Measurements from ENCODE around the gene EYS.
"Not testable (repeated sequence)": the region's sequence is repeated elsewhere in the genome, so short reads cannot be mapped to it uniquely, and the experiment has no call there.

The EYS gene

DNA sequence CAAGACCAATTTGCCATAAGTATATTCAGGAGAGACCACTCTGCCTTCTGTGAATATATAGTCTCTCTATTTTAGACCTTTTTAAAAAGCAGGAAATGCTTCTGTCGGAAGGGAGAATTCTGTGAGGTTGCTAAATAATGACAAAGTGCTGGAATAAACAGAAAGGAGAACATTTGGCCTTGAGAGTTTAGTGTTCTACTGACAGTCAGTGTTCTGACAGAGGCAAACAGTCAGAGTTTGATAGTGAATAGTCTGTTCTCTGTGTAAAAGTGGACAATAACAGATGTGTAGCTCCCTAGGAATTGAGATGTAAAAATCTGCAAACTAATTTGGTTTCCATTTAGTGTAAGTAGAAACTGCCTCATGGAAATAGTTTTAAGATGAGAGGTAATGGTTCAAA lies 1850.8 kb downstream of the EYS start:
- no peak for TF ChIP-seq POLR2A (IDR thresholded peaks at IDR 0.05; ENCODE audit: extremely low read depth, insufficient read length)
- TF ChIP-seq, protein P1, sequence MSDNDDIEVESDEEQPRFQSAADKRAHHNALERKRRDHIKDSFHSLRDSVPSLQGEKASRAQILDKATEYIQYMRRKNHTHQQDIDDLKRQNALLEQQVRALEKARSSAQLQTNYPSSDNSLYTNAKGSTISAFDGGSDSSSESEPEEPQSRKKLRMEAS (IDR thresholded peaks at IDR 0.05; ENCODE audit: low read depth, low read length), result no peak
- TF ChIP-seq, protein P2, sequence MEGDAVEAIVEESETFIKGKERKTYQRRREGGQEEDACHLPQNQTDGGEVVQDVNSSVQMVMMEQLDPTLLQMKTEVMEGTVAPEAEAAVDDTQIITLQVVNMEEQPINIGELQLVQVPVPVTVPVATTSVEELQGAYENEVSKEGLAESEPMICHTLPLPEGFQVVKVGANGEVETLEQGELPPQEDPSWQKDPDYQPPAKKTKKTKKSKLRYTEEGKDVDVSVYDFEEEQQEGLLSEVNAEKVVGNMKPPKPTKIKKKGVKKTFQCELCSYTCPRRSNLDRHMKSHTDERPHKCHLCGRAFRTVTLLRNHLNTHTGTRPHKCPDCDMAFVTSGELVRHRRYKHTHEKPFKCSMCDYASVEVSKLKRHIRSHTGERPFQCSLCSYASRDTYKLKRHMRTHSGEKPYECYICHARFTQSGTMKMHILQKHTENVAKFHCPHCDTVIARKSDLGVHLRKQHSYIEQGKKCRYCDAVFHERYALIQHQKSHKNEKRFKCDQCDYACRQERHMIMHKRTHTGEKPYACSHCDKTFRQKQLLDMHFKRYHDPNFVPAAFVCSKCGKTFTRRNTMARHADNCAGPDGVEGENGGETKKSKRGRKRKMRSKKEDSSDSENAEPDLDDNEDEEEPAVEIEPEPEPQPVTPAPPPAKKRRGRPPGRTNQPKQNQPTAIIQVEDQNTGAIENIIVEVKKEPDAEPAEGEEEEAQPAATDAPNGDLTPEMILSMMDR (IDR thresholded peaks at IDR 0.05; ENCODE audit: low read depth, low read length), result no peak
- TF ChIP-seq MYC (IDR thresholded peaks at IDR 0.05; ENCODE audit: low read depth, low read length), result no peak
- DNase-seq (ENCODE audit: low read depth), result no peak
- H3K4me3 ChIP-seq (ENCODE audit: low read depth, low read length), result no peak overlapping the region

DNA sequence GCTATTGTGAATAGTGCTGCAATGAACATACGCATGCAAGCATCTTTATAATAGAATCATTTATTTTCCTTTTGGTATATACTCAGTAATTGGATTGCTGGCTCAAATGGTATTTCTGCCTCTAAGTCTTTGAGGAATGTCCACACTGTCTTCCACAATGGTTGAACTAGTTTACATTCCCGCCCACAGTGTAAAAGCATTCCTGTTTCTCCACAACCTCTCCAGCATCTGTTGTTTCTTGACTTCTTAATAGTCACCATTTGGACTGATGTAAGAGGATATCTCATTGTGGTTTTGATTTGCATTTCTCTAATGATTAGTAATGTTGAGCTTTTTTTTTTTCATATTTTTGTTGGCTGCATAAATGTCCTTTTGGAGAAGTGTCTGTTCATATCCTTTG lies 1862.7 kb downstream of the EYS start:
- no peak for DNase-seq (ENCODE audit: low read depth)
- no peak overlapping the region for H3K4me3 ChIP-seq (ENCODE audit: low read depth, low read length)
- TF ChIP-seq POLR2A (IDR thresholded peaks at IDR 0.05; ENCODE audit: extremely low read depth, insufficient read length) (no peak), MYC (IDR thresholded peaks at IDR 0.05; ENCODE audit: low read depth, low read length) (no peak)
- TF ChIP-seq, protein P1 (IDR thresholded peaks at IDR 0.05; ENCODE audit: low read depth, low read length), result no peak
- TF ChIP-seq, protein P2 (IDR thresholded peaks at IDR 0.05; ENCODE audit: low read depth, low read length), result no peak

DNA sequence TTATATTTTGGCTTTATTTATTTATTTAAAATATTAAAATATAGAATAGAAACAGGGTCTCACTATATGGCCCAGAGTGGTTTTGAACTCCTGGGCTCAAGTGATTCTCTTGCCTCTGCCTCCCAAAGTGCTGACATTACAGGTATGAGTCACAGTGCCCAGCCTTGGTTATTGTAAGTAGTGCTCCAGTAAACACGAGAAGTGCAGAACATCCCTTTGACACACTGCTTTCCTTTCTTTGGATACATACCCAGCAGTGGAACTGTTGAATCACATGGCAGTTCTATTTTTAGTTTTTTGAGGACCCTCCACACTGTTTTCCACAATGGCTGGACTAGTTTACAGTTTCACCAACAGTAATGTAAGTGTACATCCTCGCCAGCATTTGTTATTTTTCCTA lies 1867.5 kb downstream of the EYS start:
- TF ChIP-seq MYC (IDR thresholded peaks at IDR 0.05; ENCODE audit: low read depth, low read length), result no peak
- TF ChIP-seq, protein P2 (IDR thresholded peaks at IDR 0.05; ENCODE audit: low read depth, low read length), result no peak
- TF ChIP-seq, protein P1 (IDR thresholded peaks at IDR 0.05; ENCODE audit: low read depth, low read length), result no peak
- no peak overlapping the region for H3K4me3 ChIP-seq (ENCODE audit: low read depth, low read length)
- DNase-seq (ENCODE audit: low read depth), result no peak

DNA sequence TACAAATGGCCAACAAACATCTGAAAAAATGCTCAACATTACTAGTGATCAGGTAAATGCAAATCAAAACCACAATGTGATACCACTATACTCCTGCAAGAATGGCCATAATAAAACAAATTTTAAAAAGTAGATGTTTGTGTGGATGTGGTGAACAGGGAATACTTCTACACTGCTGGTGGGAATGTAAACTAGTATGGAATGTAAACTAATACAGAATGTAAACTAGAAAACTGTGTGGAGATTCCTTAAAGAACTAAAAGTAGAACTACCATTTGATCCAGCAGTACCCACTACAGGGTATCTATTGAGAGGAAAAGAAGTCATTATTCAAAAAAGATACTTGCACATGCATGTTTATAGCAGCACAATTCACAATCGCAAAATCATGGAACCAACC lies 1878.3 kb downstream of the EYS start:
- not testable (repeated sequence) for DNase-seq (ENCODE audit: low read depth); H3K4me3 ChIP-seq (ENCODE audit: low read depth, low read length)

DNA sequence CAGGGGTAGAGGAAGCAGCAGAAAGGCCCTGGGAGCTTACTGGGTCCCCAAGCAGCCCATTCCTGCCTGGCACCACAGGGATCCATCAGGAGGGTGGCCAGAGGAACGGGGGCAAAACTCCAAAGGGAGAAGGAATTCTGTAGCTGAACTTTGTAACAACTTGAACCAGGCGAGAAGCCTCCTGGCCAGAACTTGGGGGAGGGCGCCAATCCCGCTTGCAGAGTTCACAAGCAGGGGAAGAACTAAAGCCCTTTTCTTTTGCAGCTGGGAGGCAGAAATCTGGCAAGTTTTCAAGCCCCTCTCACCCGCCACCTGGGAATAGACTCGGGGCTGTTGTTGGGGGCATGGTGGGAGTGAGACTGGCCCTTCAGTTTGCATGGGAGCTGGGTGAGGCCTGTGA lies 1882.3 kb downstream of the EYS start:
- TF ChIP-seq, protein P1 (IDR thresholded peaks at IDR 0.05; ENCODE audit: low read depth, low read length), result no peak
- TF ChIP-seq, protein P2 (IDR thresholded peaks at IDR 0.05; ENCODE audit: low read depth, low read length), result no peak
- TF ChIP-seq POLR2A (IDR thresholded peaks at IDR 0.05; ENCODE audit: extremely low read depth, insufficient read length) (no peak), MYC (IDR thresholded peaks at IDR 0.05; ENCODE audit: low read depth, low read length) (no peak)
- DNase-seq (ENCODE audit: low read depth), result no peak

DNA sequence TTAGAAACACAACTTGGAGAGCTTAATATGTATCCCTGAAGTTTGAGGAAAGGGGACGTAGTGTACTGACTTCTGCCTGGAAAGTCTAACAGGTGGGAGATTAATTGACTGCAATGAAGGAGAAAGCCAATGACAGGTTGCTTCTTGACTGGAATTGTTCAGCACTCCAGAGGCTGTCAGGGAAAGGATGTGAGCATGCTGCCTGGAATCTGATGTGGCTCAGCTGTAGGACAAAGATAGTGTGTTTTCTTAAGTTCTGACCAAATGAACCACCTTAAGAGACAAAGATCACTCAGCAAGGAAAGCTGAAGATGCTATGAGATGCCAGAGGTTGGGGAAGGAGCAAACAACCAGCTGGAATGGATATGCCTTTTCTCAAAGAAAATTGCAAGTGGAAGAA lies 1885.6 kb downstream of the EYS start:
- H3K4me3 ChIP-seq (ENCODE audit: low read depth, low read length), result no peak overlapping the region
- TF ChIP-seq, protein P2 (IDR thresholded peaks at IDR 0.05; ENCODE audit: low read depth, low read length), result no peak
- no peak for TF ChIP-seq MYC (IDR thresholded peaks at IDR 0.05; ENCODE audit: low read depth, low read length)
- TF ChIP-seq POLR2A (IDR thresholded peaks at IDR 0.05; ENCODE audit: extremely low read depth, insufficient read length), result no peak
- TF ChIP-seq, protein P1 (IDR thresholded peaks at IDR 0.05; ENCODE audit: low read depth, low read length), result no peak
- no peak for DNase-seq (ENCODE audit: low read depth)

More for the DNA sequence above, 1882.3 kb downstream of the EYS start:
- no peak overlapping the region for H3K4me3 ChIP-seq (ENCODE audit: low read depth, low read length)
